Gastroesophageal sphincter (tissue), 4 donors: ENCODE results near the gene COL5A1. TPM values are rescaled to one million over a fixed set of nuclear protein-coding genes. Genes with fewer than 3 reads are reported as not detected.

Source experiments
- ATAC-seq: fragments of 150-250 bp; one replicate; pipeline ENCODE4 v1.9.1; 2016; ENCODE audit warnings: mild to moderate bottlenecking, moderate library complexity
- H3K27ac ChIP-seq, 4 donors: fragments of 200-600 bp; sonication (generic) in 3 of 4; 1 replicate in 3 of 4; 2 replicates in 1 of 4; pipeline ENCODE4 v1.5.1; 2016 to 2019
- H3K27me3 ChIP-seq: fragments of 200-600 bp; sonication (generic); one replicate; pipeline ENCODE4 v1.5.1; 2019
- H3K36me3 ChIP-seq, 2 donors: fragments of 200-600 bp; sonication (generic); one replicate each; pipeline ENCODE4 v1.5.1; 2019; ENCODE audit warnings: control low read depth in 1 of 2
- H3K4me1 ChIP-seq, 3 donors: fragments of 200-600 bp; sonication (generic); 1 replicate in 2 of 3; 2 replicates in 1 of 3; pipeline ENCODE4 v1.5.1; 2016 to 2019; ENCODE audit warnings: control low read depth in 2 of 3
- H3K4me3 ChIP-seq, 2 donors: fragments of 200-600 bp; sonication (generic); one replicate each; pipeline ENCODE4 v1.5.1; 2019; ENCODE audit warnings: mild to moderate bottlenecking in 1 of 2, moderate library complexity in 1 of 2
- H3K9me3 ChIP-seq, 3 donors: fragments of 200-600 bp; sonication (generic); one replicate each; pipeline ENCODE4 v1.5.1; 2017 to 2019; ENCODE audit warnings: control low read depth in 2 of 3
- CTCF ChIP-seq, 4 experiments: fragments of 200-600 bp in 2 of 4; fragments of 450-650 bp in 2 of 4; sonication (generic) in 1 of 4; IDR thresholded peaks; one replicate each; pipeline ENCODE4 v1.5.1; 2017 to 2019; ENCODE audit warnings: antibody characterized with exemption in 4 of 4, mild to moderate bottlenecking in 2 of 4, moderate library complexity in 2 of 4
- EP300 ChIP-seq: sonication (generic); formaldehyde crosslinking; IDR thresholded peaks from one replicate; pipeline ENCODE4 v1.6.1; 2017; ENCODE audit warnings: antibody characterized with exemption, mild to moderate bottlenecking
- POLR2A ChIP-seq, 2 donors: fragments of 450-650 bp; IDR thresholded peaks; one replicate each; pipeline ENCODE4 v1.6.1; 2017; ENCODE audit warnings: antibody characterized with exemption in 2 of 2, mild to moderate bottlenecking in 2 of 2, moderate library complexity in 1 of 2
- POLR2AphosphoS5 ChIP-seq: sonication (generic); formaldehyde crosslinking; IDR thresholded peaks from one replicate; pipeline ENCODE4 v1.6.1; 2017; ENCODE audit warnings: antibody characterized with exemption
- WGBS, 2 donors: methylation state at CpG; one replicate each; pipeline ENCODE4 v1.1.5; 2018; ENCODE audit warnings: low coverage in 1 of 2; 5-methylcytosine and 5-hydroxymethylcytosine counted together
- total RNA-seq, 4 donors: library from RNA; depleted of rRNA; stranded (reverse); fragments of >200 nt; gene quantifications; one replicate each; pipeline ENCODE4 v1.1.0, GENCODE V29; 2016

COL5A1 gene
- total RNA-seq, 4 donors from 2014 or later: 48.5 to 86.4 (median 74.9) TPM

DNA sequence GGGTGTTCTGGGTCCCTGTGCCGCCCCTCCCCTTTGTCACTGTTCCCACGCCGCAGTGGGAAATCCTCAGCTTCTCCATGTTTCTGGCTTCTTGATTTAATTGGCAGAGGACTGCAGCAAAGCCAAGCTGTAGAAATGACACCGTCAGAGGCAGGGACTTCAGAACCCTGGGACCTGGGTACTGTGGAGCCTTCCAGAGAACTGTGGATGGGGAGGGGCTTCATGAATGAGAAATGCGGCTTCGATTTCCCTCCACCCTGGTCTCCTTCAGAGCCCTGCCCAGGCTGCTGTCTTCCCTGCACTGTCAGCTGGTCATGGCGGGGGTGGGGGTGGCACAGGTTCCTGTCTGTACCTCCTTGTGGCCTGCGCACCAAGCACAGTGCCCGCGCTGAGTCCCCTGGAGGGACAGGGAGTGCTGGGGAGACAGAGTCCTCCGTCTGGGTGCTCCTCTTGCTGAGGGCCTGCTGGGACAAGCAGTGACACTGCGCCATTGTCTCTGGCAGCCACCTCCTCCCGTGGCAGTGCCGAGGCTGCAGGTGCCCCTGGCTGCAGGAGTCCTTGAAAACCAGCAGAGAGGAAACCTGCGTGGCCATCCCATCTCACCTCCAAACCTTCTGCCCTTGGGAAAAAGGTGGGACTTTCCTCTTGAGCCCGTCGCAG, 47.2 kb downstream of the COL5A1 start:
- H3K27me3 ChIP-seq: no peaks in the 10 kb centered on the region
- WGBS, 2 donors: 73 to 100% methylated on average over 1 to 3 of the region's 17 CpGs
- H3K4me3 ChIP-seq: no peak overlapping the region
- TF ChIP-seq POLR2AphosphoS5 (no peak), EP300 (no peak), POLR2A (IDR thresholded peaks at IDR 0.05) (no peak), CTCF (IDR thresholded peaks at IDR 0.05) (no peak)
- no peaks in the 10 kb centered on the region for H3K9me3 ChIP-seq
- peaks cover 0 to 25% of the 10 kb centered on the region in 2 donors for H3K36me3 ChIP-seq
- peaks cover 0 to 54% (median 13%) of the 10 kb centered on the region in 3 donors for H3K4me1 ChIP-seq
- H3K27ac ChIP-seq: peak overlapping the region in 2 of 4 donors; percentile 30 to 52
- ATAC-seq: no peak

DNA sequence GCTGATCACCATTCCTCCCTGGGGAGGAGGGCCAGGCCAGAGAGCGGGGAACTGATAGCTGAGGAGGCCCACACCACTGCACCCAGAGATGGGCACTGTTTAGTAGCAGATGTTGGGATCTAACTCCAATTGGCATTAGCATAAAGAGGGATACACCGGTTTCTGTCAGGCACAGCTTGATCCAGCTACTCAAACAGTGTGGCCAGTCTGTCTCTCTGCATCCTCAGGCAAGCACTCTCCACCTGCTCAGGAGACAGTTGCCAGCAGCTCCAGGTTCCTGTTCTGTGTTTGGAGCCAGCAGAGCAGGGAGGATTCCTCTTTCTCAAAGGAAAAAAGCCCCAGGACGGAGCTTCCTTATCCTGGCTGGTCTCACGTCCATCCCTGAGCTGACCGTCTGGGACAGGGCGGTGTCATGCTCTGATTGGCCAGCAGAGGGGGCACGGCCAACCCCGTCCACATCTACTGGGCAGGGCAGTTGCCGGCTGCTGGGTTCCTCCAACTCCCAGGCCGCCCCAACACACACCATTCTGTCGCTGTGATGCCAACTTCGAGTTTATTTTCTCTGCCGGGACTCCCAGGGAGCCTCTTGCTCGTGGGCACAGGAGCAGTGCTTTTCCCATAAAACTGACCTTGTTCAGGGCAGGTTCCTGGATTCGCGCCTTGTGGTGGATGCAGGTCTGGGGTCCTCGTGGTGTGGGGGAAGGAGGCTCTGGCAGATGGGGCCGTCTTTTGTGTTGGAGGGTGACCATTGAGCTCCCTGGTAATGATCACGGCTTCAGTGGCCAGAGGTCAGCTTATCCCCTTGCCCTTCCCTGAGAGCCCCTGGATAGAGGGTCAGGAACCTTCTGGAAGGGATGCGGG, 47.9 kb downstream of the COL5A1 start:
- H3K9me3 ChIP-seq: no peaks in the 10 kb centered on the region
- ATAC-seq: peak; percentile 91
- no peaks in the 10 kb centered on the region for H3K27me3 ChIP-seq
- H3K36me3 ChIP-seq: peaks cover 0 to 30% of the 10 kb centered on the region in 2 donors
- no peak for TF ChIP-seq POLR2AphosphoS5
- peak in 3 of 4 experiments; percentile 85 to 94 (median 91) for TF ChIP-seq CTCF (IDR thresholded peaks at IDR 0.05)
- no peak for TF ChIP-seq EP300
- no peak for TF ChIP-seq POLR2A (IDR thresholded peaks at IDR 0.05)
- H3K27ac ChIP-seq: peak overlapping the region in 3 of 4 donors; percentile 17 to 52 (median 30)
- 3% methylated on average over 5 of the region's 20 CpGs; no CpG with 5 or more reads in 1 of the 2 donors for WGBS, 2 donors
- H3K4me1 ChIP-seq: peaks cover 0 to 56% (median 13%) of the 10 kb centered on the region in 3 donors
- H3K4me3 ChIP-seq: no peak overlapping the region

- Histone ChIP-seq H3K9me3 (no peaks in the 10 kb centered on the region), H3K27me3 (no peaks in the 10 kb centered on the region), H3K4me3 (no peak overlapping the region), H3K36me3 (peaks cover 0 to 30% of the 10 kb centered on the region in 2 donors), H3K4me1 (peaks cover 0 to 62% (median 13%) of the 10 kb centered on the region in 3 donors), H3K27ac (peak overlapping the region in 3 of 4 donors; percentile 17 to 52 (median 30))
- no peak for TF ChIP-seq CTCF (IDR thresholded peaks at IDR 0.05)
- no peak for TF ChIP-seq POLR2AphosphoS5
- no peak for TF ChIP-seq EP300
- TF ChIP-seq POLR2A (IDR thresholded peaks at IDR 0.05): no peak
- no peak for ATAC-seq
- WGBS, 2 donors: no CpG with 5 or more reads among the region's 15 CpGs
Observed at GRCh38 chr9:134690301-134690751, 48.7 kb downstream of the COL5A1 start.

DNA sequence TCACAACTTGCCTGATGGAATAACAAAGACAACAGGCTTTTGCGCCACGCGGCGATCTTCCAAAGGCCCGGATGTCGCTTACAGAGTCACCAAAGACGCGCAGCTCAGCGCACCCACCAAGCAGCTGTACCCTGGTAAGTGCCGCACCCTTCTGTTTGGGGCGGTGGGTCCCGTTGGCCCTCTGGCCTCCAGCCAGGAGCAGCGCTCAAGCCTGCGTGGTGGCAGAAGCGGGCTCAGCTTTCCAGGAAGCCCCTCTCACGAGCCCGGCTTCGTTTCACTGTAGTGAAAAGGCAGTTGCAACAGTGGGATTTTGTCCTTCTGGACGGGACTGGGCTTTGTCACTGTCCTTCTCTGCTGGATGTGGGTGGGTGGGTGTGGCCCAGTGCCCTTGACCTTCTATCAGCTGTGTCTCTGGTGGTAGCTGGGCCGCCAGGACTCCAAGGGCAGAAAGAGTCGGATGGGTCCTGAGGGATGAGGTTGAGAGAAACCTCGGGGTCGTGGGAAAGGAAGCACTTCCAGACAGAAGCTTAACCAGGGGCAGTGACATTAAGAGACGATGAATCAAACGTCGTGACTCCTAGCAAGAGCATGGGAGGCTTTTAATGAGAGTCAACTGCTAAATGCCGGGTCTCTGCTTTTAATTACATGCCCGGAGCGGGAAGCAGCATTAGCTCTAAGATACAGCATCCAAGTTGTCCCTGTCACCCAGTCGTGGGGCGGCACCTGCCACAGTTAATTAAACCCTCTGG, 49.5 kb downstream of the COL5A1 start:
- 78 to 87% methylated on average over 9 of the region's 31 CpGs for WGBS, 2 donors
- no peak for ATAC-seq
- H3K27ac ChIP-seq: peak overlapping the region in 2 of 4 donors; percentile 30 to 52
- peaks cover 0 to 30% of the 10 kb centered on the region in 2 donors for H3K36me3 ChIP-seq
- TF ChIP-seq EP300: no peak
- no peak for TF ChIP-seq POLR2A (IDR thresholded peaks at IDR 0.05)
- no peak for TF ChIP-seq CTCF (IDR thresholded peaks at IDR 0.05)
- no peak for TF ChIP-seq POLR2AphosphoS5
- peaks cover 0 to 70% (median 13%) of the 10 kb centered on the region in 3 donors for H3K4me1 ChIP-seq
- H3K9me3 ChIP-seq: no peaks in the 10 kb centered on the region
- no peak overlapping the region for H3K4me3 ChIP-seq
- H3K27me3 ChIP-seq: no peaks in the 10 kb centered on the region
